CD14-positive monocyte (primary cell): ENCODE data around the gene NFE2L1. TPM values are rescaled to one million over a fixed set of nuclear protein-coding genes. Genes with fewer than 3 reads are reported as not detected.

Source experiments
- DNase-seq, 3 donors: peaks; one replicate each; pipeline ENCODE4 v3.0.0-alpha.2; 2011 to 2022
- H2AFZ ChIP-seq: 2 replicates; pipeline ENCODE4 v1.6.0; 2012; ENCODE audit warnings: mild to moderate bottlenecking, low read depth, low read length, inconsistent platforms; ENCODE audit not compliant: insufficient read depth, poor library complexity, severe bottlenecking
- H3K27ac ChIP-seq, 2 donors: 1 replicate in 1 of 2; 2 replicates in 1 of 2; pipeline ENCODE4 v1.5.1; 2012 to 2013; ENCODE audit warnings: low read length in 2 of 2, control low read depth in 1 of 2, inconsistent platforms in 1 of 2, low read depth in 1 of 2, mild to moderate bottlenecking in 1 of 2
- H3K27me3 ChIP-seq, 2 donors: one replicate each; pipeline versions ENCODE4 v1.6.0 to v1.6.1; 2011 to 2013; ENCODE audit warnings: low read length in 2 of 2; ENCODE audit not compliant: control insufficient read depth in 2 of 2, insufficient read depth in 2 of 2
- H3K36me3 ChIP-seq, 2 donors: replicated peaks in 1 of 2; 1 replicate in 1 of 2; 2 replicates in 1 of 2; pipeline versions ENCODE4 v1.5.1 to v1.6.1; 2012 to 2013; ENCODE audit warnings: low read length in 2 of 2, control low read depth in 1 of 2, inconsistent platforms in 1 of 2, mild to moderate bottlenecking in 1 of 2; ENCODE audit not compliant: insufficient read depth in 2 of 2, control insufficient read depth in 1 of 2
- H3K4me1 ChIP-seq, 2 donors: 1 replicate in 1 of 2; 2 replicates in 1 of 2; pipeline versions ENCODE4 v1.5.1 to v1.6.1; 2012 to 2013; ENCODE audit warnings: low read length in 2 of 2, control low read depth in 1 of 2, inconsistent platforms in 1 of 2, mild to moderate bottlenecking in 1 of 2, moderate library complexity in 1 of 2; ENCODE audit not compliant: insufficient read depth in 2 of 2, control insufficient read depth in 1 of 2
- H3K4me2 ChIP-seq: replicated peaks from 2 replicates; pipeline ENCODE3; 2012; ENCODE audit warnings: low read length, moderate library complexity, mild to moderate bottlenecking; ENCODE audit not compliant: poor library complexity, severe bottlenecking; ENCODE audit errors: extremely low read depth
- H3K4me3 ChIP-seq, 3 experiments: fragments of 200-600 bp in 1 of 3; sonication (generic) in 1 of 3; replicated peaks in 1 of 3; 1 replicate in 2 of 3; 2 replicates in 1 of 3; pipeline ENCODE4 v1.5.1; 2011 to 2013; ENCODE audit warnings: low read length in 3 of 3, mild to moderate bottlenecking in 3 of 3, control low read depth in 2 of 3, low read depth in 2 of 3, inconsistent platforms in 1 of 3, moderate library complexity in 1 of 3
- H3K79me2 ChIP-seq: 2 replicates; pipeline ENCODE4 v1.6.0; 2012; ENCODE audit warnings: mild to moderate bottlenecking, control low read depth, inconsistent platforms, low read length, moderate library complexity; ENCODE audit not compliant: insufficient read depth
- H3K9ac ChIP-seq: 2 replicates; pipeline ENCODE4 v1.6.0; 2017; ENCODE audit warnings: low read length, mild to moderate bottlenecking; ENCODE audit not compliant: insufficient read depth, poor library complexity, severe bottlenecking
- H3K9me3 ChIP-seq, 2 donors: replicated peaks in 1 of 2; 1 replicate in 1 of 2; 2 replicates in 1 of 2; pipeline versions ENCODE4 v1.5.1 to v1.6.1; 2012 to 2013; ENCODE audit warnings: low read length in 2 of 2, control low read depth in 1 of 2; ENCODE audit not compliant: control insufficient read depth in 1 of 2, insufficient read depth in 1 of 2
- H4K20me1 ChIP-seq: 2 replicates; pipeline ENCODE4 v1.6.0; 2012; ENCODE audit warnings: mild to moderate bottlenecking, low read length, control low read depth, moderate library complexity; ENCODE audit not compliant: insufficient read depth
- H3K27ac Mint-ChIP-seq, 7 donors: one replicate each; pipeline ENCODE4 v1.8.0; 2020; ENCODE audit warnings: mild to moderate bottlenecking in 7 of 7, mixed read lengths in 7 of 7, moderate library complexity in 6 of 7, inconsistent platforms in 2 of 7
- H3K27me3 Mint-ChIP-seq, 3 donors: one replicate each; pipeline ENCODE4 v1.8.0; 2021 to 2022; ENCODE audit warnings: low read depth in 3 of 3, mild to moderate bottlenecking in 3 of 3, mixed read lengths in 3 of 3, moderate library complexity in 3 of 3, inconsistent platforms in 1 of 3
- H3K36me3 Mint-ChIP-seq, 2 donors: one replicate each; pipeline ENCODE4 v1.8.0; 2020; ENCODE audit warnings: mixed read lengths in 2 of 2, inconsistent platforms in 1 of 2, mild to moderate bottlenecking in 1 of 2
- H3K4me1 Mint-ChIP-seq: one replicate; pipeline ENCODE4 v1.8.0; 2020; ENCODE audit warnings: mild to moderate bottlenecking, mixed read lengths
- H3K4me3 Mint-ChIP-seq, 2 donors: one replicate each; pipeline ENCODE4 v1.8.0; 2020; ENCODE audit warnings: mild to moderate bottlenecking in 2 of 2, mixed read lengths in 2 of 2, moderate library complexity in 1 of 2
- H3K9me3 Mint-ChIP-seq, 7 donors: one replicate each; pipeline ENCODE4 v1.8.0; 2020 to 2022; ENCODE audit warnings: mixed read lengths in 7 of 7, mild to moderate bottlenecking in 6 of 7, moderate library complexity in 6 of 7, inconsistent platforms in 2 of 7
- CTCF ChIP-seq: fragments of 200-600 bp; IDR thresholded peaks from one replicate; pipeline ENCODE4 v1.8.0; 2022; ENCODE audit warnings: antibody characterized with exemption, mild to moderate bottlenecking
- WGBS: methylation state at CpG from one replicate; pipeline ENCODE4 v1.1.5; 2013; ENCODE audit warnings: missing lambda C conversion rate; ENCODE audit not compliant: insufficient coverage; 5-methylcytosine and 5-hydroxymethylcytosine counted together
- intact Hi-C, 2 donors: fragments of 100-400 bp; cut with micrococcal nuclease; formaldehyde crosslinking; loops; one replicate each; pipeline versions ENCODE4 v1.15.0 to v1.15.1; 2023
- polyA plus RNA-seq, 3 donors: library from polyadenylated mRNA; depleted of rRNA in 1 of 3; unstranded in 2 of 3; stranded (reverse) in 1 of 3; fragments of 300-500 nt in 2 of 3; fragments of >200 nt in 1 of 3; fragmentation: Illumina TruSeq in 2 of 3; gene quantifications; 1 replicate in 2 of 3; 2 replicates in 1 of 3; pipeline ENCODE4 v1.2.3, GENCODE V29; 2012 to 2021

The NFE2L1 gene
- polyA plus RNA-seq, 3 donors, result 2.8 to 27.0 (median 7.1) TPM

- H3K27me3 Mint-ChIP-seq, result peaks cover 26 to 46% (median 40%) of the 10 kb centered on the region in 3 donors
- peaks cover 4 to 26% of the 10 kb centered on the region in 2 donors for H3K27me3 ChIP-seq
- intact Hi-C loops, result no loop called here
- H3K27ac ChIP-seq, result no peak overlapping the region
- no peaks in the 10 kb centered on the region for H3K36me3 ChIP-seq
- no peaks in the 10 kb centered on the region for H4K20me1 ChIP-seq
- no peak for TF ChIP-seq CTCF
- peaks cover 0 to 2% (median 0%) of the 10 kb centered on the region in 7 donors for H3K9me3 Mint-ChIP-seq
- peak overlapping the region in 1 of 3 experiments; percentile 79 for H3K4me3 ChIP-seq
- H3K9me3 ChIP-seq, result no peaks in the 10 kb centered on the region
- H3K4me1 Mint-ChIP-seq, result peaks cover 40% of the 10 kb centered on the region
- peak overlapping the region; percentile 96 for H3K4me2 ChIP-seq
- no peaks in the 10 kb centered on the region for H3K79me2 ChIP-seq
- H3K4me3 Mint-ChIP-seq, result peak overlapping the region; percentile 82 to 95
- 61% methylated on average over 2 of the region's 5 CpGs for WGBS
- no peak for DNase-seq
- H3K27ac Mint-ChIP-seq, result no peak overlapping the region
- H3K36me3 Mint-ChIP-seq, result peaks cover 3 to 19% of the 10 kb centered on the region in 2 donors
- peaks cover 24 to 43% of the 10 kb centered on the region in 2 donors for H3K4me1 ChIP-seq
- no peak overlapping the region for H2AFZ ChIP-seq
- H3K9ac ChIP-seq, result no peak overlapping the region
Observed at GRCh38 chr17:48012654-48013053, 35.5 kb upstream of the NFE2L1 start.

- no peak overlapping the region for H3K4me2 ChIP-seq
- no peaks in the 10 kb centered on the region for H4K20me1 ChIP-seq
- H3K9ac ChIP-seq, result no peak overlapping the region
- H3K9me3 Mint-ChIP-seq, result peaks cover 0 to 2% (median 0%) of the 10 kb centered on the region in 7 donors
- H2AFZ ChIP-seq, result no peak overlapping the region
- peaks cover 27 to 48% of the 10 kb centered on the region in 2 donors for H3K4me1 ChIP-seq
- H3K4me3 Mint-ChIP-seq, result peak overlapping the region in 1 of 2 donors; percentile 5
- H3K27ac Mint-ChIP-seq, result no peak overlapping the region
- H3K27ac ChIP-seq, result no peak overlapping the region
- no peaks in the 10 kb centered on the region for H3K9me3 ChIP-seq
- peaks cover 46% of the 10 kb centered on the region for H3K4me1 Mint-ChIP-seq
- WGBS, result 93% methylated on average over 5 of the region's 6 CpGs
- DNase-seq, result no peak
- peaks cover 3 to 18% of the 10 kb centered on the region in 2 donors for H3K36me3 Mint-ChIP-seq
- peaks cover 26 to 46% (median 38%) of the 10 kb centered on the region in 3 donors for H3K27me3 Mint-ChIP-seq
- H3K27me3 ChIP-seq, result peaks cover 4 to 26% of the 10 kb centered on the region in 2 donors
- no peaks in the 10 kb centered on the region for H3K36me3 ChIP-seq
- intact Hi-C loops, result no loop called here
- no peak for TF ChIP-seq CTCF
- H3K79me2 ChIP-seq, result no peaks in the 10 kb centered on the region
- H3K4me3 ChIP-seq, result no peak overlapping the region
Observed at GRCh38 chr17:48013876-48014594, 34.1 kb upstream of the NFE2L1 start.
